Stimulated activated CD8-positive, alpha-beta memory T cell treated with anti-CD3 and anti-CD28 coated beads, Interleukin-15, amount 100 ng/mL, for 48 hours (primary cell): Measurements from ENCODE around the gene DCDC1.

Source experiments
- DNase-seq, 2 donors: peaks; one replicate each; pipeline ENCODE4 v3.0.0-alpha.2; 2020; ENCODE audit warnings: low read depth in 2 of 2

The DCDC1 gene

DNA sequence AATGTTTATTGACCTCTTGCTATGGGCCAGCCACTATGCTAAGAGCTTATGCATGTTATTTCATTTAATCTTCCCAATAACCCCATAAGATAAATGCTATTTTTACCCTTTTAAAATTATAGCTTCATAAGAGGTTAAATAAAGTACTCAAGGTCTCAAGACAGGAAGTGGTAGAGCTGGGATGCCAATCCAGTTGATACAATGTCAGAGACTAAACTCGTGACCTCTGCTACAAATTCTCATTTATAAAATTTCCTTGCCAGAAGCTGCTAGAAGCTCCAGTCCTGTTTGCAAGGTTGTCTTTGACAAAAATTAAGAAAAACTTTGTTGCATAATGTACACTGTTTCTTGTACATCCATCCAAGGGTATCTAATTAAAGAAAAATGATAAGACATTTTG is 517.4 kb downstream of the DCDC1 start:
- DNase-seq: no peak

DNA sequence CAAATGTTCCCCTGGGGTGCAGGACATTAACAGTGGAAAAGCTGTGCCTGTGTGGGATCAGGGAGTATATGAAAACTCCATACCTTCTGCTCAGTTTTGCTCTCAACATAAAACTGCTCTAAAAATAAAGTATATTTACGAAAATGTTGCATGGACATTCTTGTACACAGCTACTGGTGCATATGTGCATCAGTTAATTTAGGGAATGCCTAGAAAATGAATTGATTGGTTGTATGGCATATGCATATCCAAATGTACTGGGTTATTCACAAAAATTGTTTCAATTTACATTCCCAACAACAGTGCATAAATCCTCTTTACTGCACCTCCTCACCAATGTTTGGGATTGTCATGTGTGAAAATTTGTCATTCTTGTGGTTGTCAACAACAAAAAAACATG is 532.3 kb downstream of the DCDC1 start:
- no peak for DNase-seq

DNA sequence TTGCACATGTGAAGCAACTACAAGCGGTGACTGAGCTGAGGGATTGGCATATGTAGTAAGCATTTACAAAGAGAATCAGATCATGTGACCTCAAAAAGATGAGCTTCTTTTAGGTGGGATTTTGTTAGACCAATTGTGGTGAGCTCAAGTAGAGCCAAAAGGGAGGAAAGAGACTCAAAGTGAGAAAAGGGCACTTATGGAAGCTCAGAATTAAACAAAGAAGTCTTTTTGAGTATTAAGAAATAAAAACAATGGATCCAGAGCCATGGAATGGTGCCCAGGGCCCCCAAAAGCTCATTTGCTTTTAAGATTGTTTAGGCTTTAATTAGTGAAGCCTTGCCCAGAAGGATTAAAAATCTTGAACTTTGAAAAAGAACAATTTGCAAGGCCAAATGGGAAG is 536.7 kb downstream of the DCDC1 start:
- no peak for DNase-seq

DNA sequence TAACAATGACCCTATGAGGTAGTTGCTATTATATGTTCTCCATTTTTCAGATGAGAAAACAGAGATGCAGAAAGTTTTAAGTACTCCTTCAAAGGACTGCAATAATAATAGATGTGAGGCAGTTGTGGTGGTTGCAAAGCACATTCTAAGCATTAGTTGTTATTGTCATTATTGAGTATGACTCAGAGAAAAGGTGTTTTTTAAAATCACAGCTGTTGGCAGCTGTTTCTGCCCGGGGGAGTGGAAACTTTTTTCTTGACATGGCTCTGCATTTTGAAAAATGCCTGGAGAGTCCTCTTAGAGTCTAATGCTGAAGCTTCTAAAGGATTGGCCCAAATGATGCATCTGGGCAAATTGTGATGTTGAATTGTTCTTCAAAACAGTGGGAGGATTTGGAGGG is 538.9 kb downstream of the DCDC1 start:
- DNase-seq: no peak

DNA sequence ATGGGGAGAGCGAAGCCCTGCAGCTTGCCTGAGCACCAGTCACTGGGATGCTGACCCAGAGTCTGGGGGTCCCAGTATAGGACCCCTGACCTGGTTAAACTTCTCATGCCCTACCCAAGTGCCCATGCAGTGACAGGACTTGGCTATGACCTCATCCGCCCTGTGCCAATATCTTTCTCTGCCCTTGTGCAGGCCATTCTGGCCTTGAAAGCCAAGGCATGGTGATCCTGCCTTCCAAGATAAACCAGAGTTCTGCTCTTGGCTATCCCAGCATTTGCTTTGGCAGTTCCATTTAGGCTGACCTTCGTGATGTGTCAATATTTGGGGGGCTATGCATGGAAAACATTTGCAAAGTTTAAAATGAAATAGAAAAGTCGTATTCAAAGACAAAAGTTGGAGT is 542.6 kb downstream of the DCDC1 start:
- no peak for DNase-seq

DNA sequence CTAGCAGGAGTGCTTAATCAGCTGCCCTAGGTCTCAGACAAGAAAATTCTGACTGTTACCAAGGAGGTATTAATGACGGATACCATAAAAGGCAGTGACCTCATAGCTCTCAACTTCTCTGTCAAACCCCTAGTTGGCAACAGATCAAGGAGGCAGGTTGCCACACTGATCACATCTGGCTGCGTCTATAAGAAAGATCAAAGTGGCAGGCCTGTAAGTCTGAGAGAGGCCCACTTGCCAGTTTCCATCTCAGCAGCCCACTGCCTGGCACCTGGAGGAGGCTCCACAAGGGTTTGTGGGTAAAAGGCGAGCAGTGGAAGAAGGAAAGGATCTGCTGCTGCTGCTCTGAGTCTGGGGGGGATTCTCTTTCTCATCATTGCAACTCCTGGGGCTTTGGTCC is 543.8 kb downstream of the DCDC1 start:
- no peak for DNase-seq

DNA sequence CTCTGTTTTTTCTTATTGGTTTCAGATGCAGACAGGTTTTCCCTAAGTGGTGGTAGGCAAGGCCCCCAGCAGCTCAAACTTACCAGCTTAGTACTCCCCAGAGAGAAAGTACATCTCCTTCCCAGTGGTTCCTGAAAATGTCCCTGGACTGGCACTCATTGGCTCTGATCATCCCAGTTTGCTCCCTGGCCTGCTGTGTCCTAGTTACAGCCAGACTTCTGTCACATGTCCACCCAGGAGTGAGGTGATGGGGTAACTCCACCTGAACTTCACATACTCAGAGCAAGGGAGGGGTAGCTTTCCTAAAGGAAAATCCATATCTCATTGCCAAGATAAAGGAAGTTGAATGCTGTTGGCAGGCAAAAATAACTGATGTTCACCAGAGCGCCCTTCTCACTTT is 546.4 kb downstream of the DCDC1 start:
- no peak for DNase-seq

DNA sequence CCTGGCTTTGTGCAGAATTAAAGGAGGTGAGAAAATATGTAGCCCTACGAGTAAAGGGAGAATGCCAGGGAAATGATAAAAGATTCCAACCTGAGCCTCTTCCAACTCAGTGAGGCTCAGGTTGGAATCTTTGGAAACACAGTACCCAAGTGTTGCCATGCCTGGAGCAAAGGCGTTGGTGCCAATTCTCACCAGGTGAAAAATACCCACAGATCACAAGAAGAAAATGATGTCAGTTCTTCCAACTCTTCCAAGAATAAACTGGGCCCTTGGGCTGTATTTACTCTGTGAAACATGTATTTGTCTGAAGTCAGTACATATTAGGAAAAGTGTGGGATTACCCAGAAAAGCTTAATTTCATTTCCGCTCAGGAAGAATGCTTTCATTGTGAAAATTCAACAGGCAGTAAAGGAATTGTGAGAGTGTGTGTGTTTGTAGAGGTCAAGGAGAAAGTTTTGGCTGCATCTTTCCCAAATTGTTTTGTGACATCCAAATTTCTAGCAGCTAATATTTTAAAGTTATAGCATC is 548.0 kb downstream of the DCDC1 start:
- no peak for DNase-seq

DNA sequence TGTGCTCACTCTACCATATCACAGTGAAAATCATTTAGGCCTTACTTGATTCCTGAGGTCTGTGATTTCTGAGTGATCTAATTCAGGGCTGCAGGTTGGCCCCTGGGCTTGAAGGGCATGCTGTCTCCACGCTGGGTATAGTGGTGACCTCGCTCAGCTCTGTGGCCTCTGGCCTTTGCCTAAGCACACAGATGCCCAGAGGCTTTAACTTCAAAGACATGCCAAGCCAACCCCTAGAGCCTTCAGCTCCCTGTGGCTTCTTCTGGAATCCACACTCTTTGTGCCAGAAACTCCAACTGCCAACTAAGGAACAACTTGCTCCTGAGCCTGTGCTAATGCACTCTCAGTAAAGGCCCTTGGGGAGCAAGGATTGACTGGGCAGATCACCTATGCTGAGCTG is 550.8 kb downstream of the DCDC1 start:
- DNase-seq: no peak

DNA sequence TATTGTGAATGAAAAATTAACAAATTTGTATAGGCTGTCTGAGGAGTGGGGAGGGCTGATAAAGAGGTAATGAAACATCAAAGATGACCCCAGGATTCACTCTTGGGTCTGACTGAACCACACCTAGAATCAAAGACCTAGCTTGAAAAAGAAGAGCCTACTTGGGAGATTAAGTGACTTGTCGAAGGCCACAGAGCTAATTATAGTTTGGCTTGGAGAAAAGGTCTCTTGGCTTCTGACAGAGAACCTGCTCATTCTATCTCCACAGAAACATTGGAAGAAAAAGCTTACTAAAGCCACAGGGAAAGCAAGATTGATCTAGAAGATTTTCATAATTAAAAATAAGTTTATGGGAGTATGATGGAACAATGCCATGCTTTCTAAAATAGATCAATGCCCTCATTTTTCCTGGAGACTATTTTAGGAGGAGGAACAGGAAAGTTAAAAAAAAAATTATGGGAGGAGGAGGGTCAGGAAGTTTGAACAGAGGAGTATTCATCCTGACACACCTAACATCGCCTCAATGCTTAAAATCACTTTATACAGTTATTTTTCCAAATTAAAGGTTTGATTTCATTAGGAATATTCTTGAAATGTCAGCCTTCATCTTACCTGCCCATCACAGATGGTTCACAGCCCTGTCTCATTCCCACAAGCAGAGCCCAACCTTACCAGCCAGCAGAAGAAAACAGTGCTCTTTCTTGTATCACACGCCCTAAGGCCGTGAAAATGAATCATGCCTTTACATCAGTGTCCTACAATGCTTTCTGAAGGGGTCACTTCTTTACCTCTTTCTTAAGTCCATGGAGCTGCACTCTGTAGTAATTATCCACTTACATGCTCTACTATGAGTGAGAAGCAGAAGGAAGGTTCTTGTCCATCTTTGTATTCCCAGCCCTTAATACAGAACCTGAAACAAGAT is 552.3 kb downstream of the DCDC1 start:
- no peak for DNase-seq

DNA sequence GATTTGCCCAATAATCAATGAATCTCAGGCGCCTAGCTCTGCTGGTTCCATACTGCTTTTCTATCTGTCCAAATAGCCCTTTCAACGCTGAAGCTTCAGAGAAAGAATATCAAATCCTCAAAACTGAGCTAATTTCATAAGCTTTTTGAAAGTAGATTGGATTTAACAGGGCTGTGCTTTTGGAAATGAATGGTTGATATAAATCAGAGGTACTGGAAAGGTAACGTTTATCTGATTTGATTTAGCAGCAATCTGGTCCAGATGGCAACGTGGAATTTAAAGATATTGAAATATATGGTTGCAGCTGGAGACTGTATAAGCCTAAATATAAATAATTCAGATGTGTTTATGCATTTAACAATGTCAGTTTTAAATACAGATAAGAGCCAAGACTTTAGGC is 553.9 kb downstream of the DCDC1 start:
- DNase-seq: no peak

DNA sequence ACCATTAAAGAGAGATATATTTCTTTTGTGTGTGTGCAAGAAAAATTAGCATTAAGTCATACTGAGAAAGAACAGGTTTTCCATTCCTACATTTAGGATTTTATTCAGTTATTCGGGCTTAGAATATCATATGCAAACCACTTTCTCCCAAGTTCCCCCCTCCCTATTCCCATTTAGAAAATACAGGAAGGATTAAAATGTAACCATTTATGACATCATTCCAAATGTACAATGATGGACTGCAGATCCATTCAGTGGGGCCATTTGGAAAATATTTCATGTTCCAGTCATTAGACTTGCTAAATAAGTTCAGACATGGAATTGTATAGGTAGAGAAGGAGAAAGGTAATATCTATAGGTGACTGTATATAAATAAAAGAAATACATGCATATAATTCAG is 554.8 kb downstream of the DCDC1 start:
- DNase-seq: no peak
